Activated naive CD4-positive, alpha-beta T cell treated with anti-CD3 and anti-CD28 coated beads, Interleukin-2, amount 10 ng/mL, durations not matched to agents 7 days and 5 days (primary cell): ENCODE data around the gene OBSCN.

Experiments
- CTCF ChIA-PET: fragments of 350-600 bp; sonication (Branson Sonifier 250); formaldehyde crosslinking; loops from one replicate; lab custom pipeline; 2021; ENCODE audit warnings: antibody characterized with exemption; lab: Charles Lee
- DNase-seq: peaks from one replicate; pipeline ENCODE4 v3.0.0-alpha.2; 2020
- H3K27ac Mint-ChIP-seq: one replicate; pipeline ENCODE4 v1.8.0; 2021; ENCODE audit warnings: mild to moderate bottlenecking, moderate library complexity, mixed read lengths
- H3K27me3 Mint-ChIP-seq: one replicate; pipeline ENCODE4 v1.8.0; 2021; ENCODE audit warnings: mild to moderate bottlenecking, mixed read lengths
- H3K36me3 Mint-ChIP-seq: one replicate; pipeline ENCODE4 v1.8.0; 2021; ENCODE audit warnings: mixed read lengths
- H3K4me1 Mint-ChIP-seq: one replicate; pipeline ENCODE4 v1.8.0; 2021; ENCODE audit warnings: mixed read lengths
- H3K4me3 Mint-ChIP-seq: one replicate; pipeline ENCODE4 v1.8.0; 2021; ENCODE audit warnings: mild to moderate bottlenecking, moderate library complexity, mixed read lengths
- H3K9me3 Mint-ChIP-seq: one replicate; pipeline ENCODE4 v1.8.0; 2021; ENCODE audit warnings: mixed read lengths

The OBSCN gene

GRCh38 chr1:228398741-228399461 lies 191.1 kb downstream of the OBSCN start:
- Mint-ChIP-seq H3K4me3 (no peak overlapping the region), H3K4me1 (peaks cover 63% of the 10 kb centered on the region), H3K9me3 (no peaks in the 10 kb centered on the region), H3K27ac (no peak overlapping the region), H3K36me3 (peaks cover 68% of the 10 kb centered on the region), H3K27me3 (no peaks in the 10 kb centered on the region)
- no peak for DNase-seq
- CTCF ChIA-PET = no interaction called here

GRCh38 chr1:228399531-228400236 lies 191.8 kb downstream of the OBSCN start:
- Mint-ChIP-seq H3K4me1 (peaks cover 71% of the 10 kb centered on the region), H3K9me3 (no peaks in the 10 kb centered on the region)
- CTCF ChIA-PET = no interaction called here

GRCh38 chr1:228400237-228400651 lies 192.4 kb downstream of the OBSCN start:
- Mint-ChIP-seq H3K4me1 (peaks cover 76% of the 10 kb centered on the region), H3K4me3 (no peak overlapping the region), H3K27me3 (no peaks in the 10 kb centered on the region), H3K27ac (no peak overlapping the region), H3K36me3 (peaks cover 73% of the 10 kb centered on the region), H3K9me3 (no peaks in the 10 kb centered on the region)
- no peak for DNase-seq
- CTCF ChIA-PET = no interaction called here

More at GRCh38 chr1:228399531-228400236, 191.8 kb downstream of the OBSCN start:
- no peak for DNase-seq
- Mint-ChIP-seq H3K4me3 (no peak overlapping the region), H3K36me3 (peaks cover 71% of the 10 kb centered on the region), H3K27me3 (no peaks in the 10 kb centered on the region), H3K27ac (no peak overlapping the region)

- Mint-ChIP-seq H3K27ac (no peak overlapping the region), H3K9me3 (no peaks in the 10 kb centered on the region), H3K4me3 (no peak overlapping the region), H3K27me3 (no peaks in the 10 kb centered on the region), H3K4me1 (peaks cover 80% of the 10 kb centered on the region), H3K36me3 (peaks cover 72% of the 10 kb centered on the region)
- CTCF ChIA-PET = no interaction called here
- DNase-seq = no peak
Observed at GRCh38 chr1:228400692-228401454, 193.0 kb downstream of the OBSCN start.

- no peak overlapping the region for H3K4me3 Mint-ChIP-seq
- H3K4me1 Mint-ChIP-seq = peaks cover 76% of the 10 kb centered on the region
- no peak for DNase-seq
- peak overlapping the region; percentile 79 for H3K27ac Mint-ChIP-seq
- CTCF ChIA-PET = interaction anchor here (1.2 kb wide), 1 partner anchor 113 kb away, joined by 3 read pairs; no protein-coding TSS in a partner anchor
- H3K27me3 Mint-ChIP-seq = peaks cover 6% of the 10 kb centered on the region
- H3K9me3 Mint-ChIP-seq = no peaks in the 10 kb centered on the region
- peaks cover 64% of the 10 kb centered on the region for H3K36me3 Mint-ChIP-seq
Observed at GRCh38 chr1:228401782-228402640, 194.2 kb downstream of the OBSCN start.

- no peaks in the 10 kb centered on the region for H3K9me3 Mint-ChIP-seq
- H3K4me1 Mint-ChIP-seq = peaks cover 74% of the 10 kb centered on the region
- DNase-seq = no peak
- H3K4me3 Mint-ChIP-seq = no peak overlapping the region
- H3K27me3 Mint-ChIP-seq = peaks cover 6% of the 10 kb centered on the region
- peak overlapping the region; percentile 69 for H3K27ac Mint-ChIP-seq
- peaks cover 59% of the 10 kb centered on the region for H3K36me3 Mint-ChIP-seq
- CTCF ChIA-PET = interaction anchor here (1.2 kb wide), 1 partner anchor 113 kb away, joined by 3 read pairs; no protein-coding TSS in a partner anchor
Observed at GRCh38 chr1:228402641-228403025, 194.8 kb downstream of the OBSCN start.

- Mint-ChIP-seq H3K36me3 (peaks cover 53% of the 10 kb centered on the region), H3K27me3 (peaks cover 6% of the 10 kb centered on the region), H3K4me3 (no peak overlapping the region), H3K27ac (peak overlapping the region; percentile 51), H3K4me1 (peaks cover 72% of the 10 kb centered on the region), H3K9me3 (no peaks in the 10 kb centered on the region)
- CTCF ChIA-PET = interaction anchor here (1.2 kb wide), 1 partner anchor 112 kb away, joined by 3 read pairs; no protein-coding TSS in a partner anchor
- DNase-seq = no peak
Observed at GRCh38 chr1:228403231-228403631, 195.4 kb downstream of the OBSCN start.

- H3K4me3 Mint-ChIP-seq = peak overlapping the region; percentile 96
- peaks cover 6% of the 10 kb centered on the region for H3K27me3 Mint-ChIP-seq
- DNase-seq = no peak
- peaks cover 52% of the 10 kb centered on the region for H3K36me3 Mint-ChIP-seq
- CTCF ChIA-PET = interaction anchor here (0.6 to 2.8 kb wide), 4 partner anchors 49 to 116 kb away, joined by 3 to 15 read pairs (median 4); a partner anchor contains a TSS
- H3K9me3 Mint-ChIP-seq = no peaks in the 10 kb centered on the region
- peak overlapping the region; percentile 78 for H3K27ac Mint-ChIP-seq
- peaks cover 70% of the 10 kb centered on the region for H3K4me1 Mint-ChIP-seq
Observed at GRCh38 chr1:228404107-228404720, 196.4 kb downstream of the OBSCN start.

GRCh38 chr1:228405200-228405978 lies 197.5 kb downstream of the OBSCN start:
- DNase-seq = no peak
- Mint-ChIP-seq H3K27me3 (peaks cover 6% of the 10 kb centered on the region), H3K4me3 (peak overlapping the region; percentile 96), H3K36me3 (peaks cover 51% of the 10 kb centered on the region), H3K27ac (peak overlapping the region; percentile 90), H3K9me3 (no peaks in the 10 kb centered on the region), H3K4me1 (peaks cover 63% of the 10 kb centered on the region)
- CTCF ChIA-PET = interaction anchor here (1.0 to 2.8 kb wide), 2 partner anchors 51 to 110 kb away, joined by 3 to 15 read pairs; a partner anchor contains a TSS

GRCh38 chr1:228405979-228406228 lies 198.1 kb downstream of the OBSCN start:
- H3K36me3 Mint-ChIP-seq = peaks cover 47% of the 10 kb centered on the region
- H3K27ac Mint-ChIP-seq = peak overlapping the region; percentile 90
- H3K4me3 Mint-ChIP-seq = peak overlapping the region; percentile 96
- peaks cover 59% of the 10 kb centered on the region for H3K4me1 Mint-ChIP-seq
- no peaks in the 10 kb centered on the region for H3K9me3 Mint-ChIP-seq
- CTCF ChIA-PET = interaction anchor here (2.8 kb wide), 1 partner anchor 51 kb away, joined by 15 read pairs; a partner anchor contains a TSS
- H3K27me3 Mint-ChIP-seq = peaks cover 6% of the 10 kb centered on the region
- no peak for DNase-seq

- peaks cover 34% of the 10 kb centered on the region for H3K36me3 Mint-ChIP-seq
- H3K4me3 Mint-ChIP-seq = peak overlapping the region; percentile 96
- H3K9me3 Mint-ChIP-seq = no peaks in the 10 kb centered on the region
- peak overlapping the region; percentile 88 for H3K27ac Mint-ChIP-seq
- DNase-seq = no peak
- H3K4me1 Mint-ChIP-seq = peaks cover 47% of the 10 kb centered on the region
- CTCF ChIA-PET = no interaction called here
- peaks cover 6% of the 10 kb centered on the region for H3K27me3 Mint-ChIP-seq
Observed at GRCh38 chr1:228407106-228408040, 199.5 kb downstream of the OBSCN start.
